HG03520 (cell line): ENCODE results near the gene JKAMP.

Experiments used
- ATAC-seq: cut with Tn5 transposase; IDR thresholded peaks from one replicate; pipeline ENCODE4 v1.9.1; 2021; ENCODE audit warnings: mild to moderate bottlenecking, moderate library complexity; ENCODE audit not compliant: unreplicated experiment

The JKAMP gene

GRCh38 chr14:59537476-59537875 is 53.2 kb downstream of the JKAMP start:
- no peak for ATAC-seq

DNA sequence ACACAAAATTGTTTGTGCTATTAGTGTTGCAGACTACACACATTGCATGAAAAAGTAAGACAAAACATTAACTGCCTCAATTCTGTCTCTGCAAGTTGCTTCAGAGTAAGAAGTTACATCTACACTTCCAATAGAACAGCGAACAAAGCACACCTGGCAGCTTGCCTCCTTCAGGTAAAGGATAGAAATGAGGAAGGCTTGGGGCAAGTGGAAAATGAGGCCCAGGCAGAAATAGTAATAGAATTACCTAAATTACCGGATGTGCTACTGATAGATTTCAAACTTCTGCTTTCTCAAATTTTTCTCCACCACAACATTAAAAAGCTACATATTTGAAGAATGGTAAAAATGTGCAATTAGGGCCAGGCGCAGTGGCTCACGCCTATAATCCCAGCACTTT is 54.6 kb downstream of the JKAMP start:
- no peak for ATAC-seq

GRCh38 chr14:59540852-59541251 is 56.5 kb downstream of the JKAMP start:
- no peak for ATAC-seq

DNA sequence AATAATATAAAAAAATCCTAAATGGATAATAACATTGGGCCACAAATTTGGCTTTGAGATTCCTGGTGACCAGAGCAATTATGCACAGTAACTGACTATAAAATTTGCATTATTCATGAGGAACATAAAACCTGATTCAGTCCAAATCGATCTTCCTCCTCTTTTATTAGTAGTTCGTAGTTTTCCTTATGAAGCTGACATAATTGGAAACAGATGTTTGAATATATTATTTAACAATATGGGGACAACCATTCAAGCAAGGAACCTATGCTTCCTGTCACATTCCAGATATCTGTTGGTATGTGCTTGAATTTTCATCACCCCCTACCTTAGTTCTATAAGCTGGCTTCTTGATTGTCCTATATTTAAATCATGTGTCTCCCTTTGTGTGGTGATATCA is 57.4 kb downstream of the JKAMP start:
- ATAC-seq, result no peak

GRCh38 chr14:59543873-59544272 is 59.6 kb downstream of the JKAMP start:
- no peak for ATAC-seq

DNA sequence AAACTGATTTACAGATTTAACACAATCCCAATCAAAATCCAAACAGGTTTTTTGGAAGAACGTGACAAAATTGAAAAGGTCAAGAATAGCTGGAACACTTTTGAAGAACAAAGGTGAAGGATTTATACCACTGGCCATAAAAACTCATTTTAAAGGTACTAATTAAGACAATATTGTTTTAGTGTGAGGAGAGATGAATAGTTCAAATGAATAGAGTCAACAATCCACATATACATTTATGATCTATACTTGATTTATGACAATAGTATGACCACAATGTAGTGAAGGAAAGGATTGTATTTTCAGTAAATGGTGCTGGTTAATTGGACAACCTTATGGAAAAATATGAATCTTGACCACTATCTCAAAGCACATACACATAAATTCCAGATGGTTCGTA is 63.0 kb downstream of the JKAMP start:
- ATAC-seq, result no peak
